NT2/D1 (cell line): ENCODE measurements around the gene TRIM46.
"Not testable (repeated sequence)": the region's sequence is repeated elsewhere in the genome, so short reads cannot be mapped to it uniquely, and the experiment has no call there.

Experiments used
- DNase-seq: peaks from one replicate; pipeline ENCODE4 v3.0.0-alpha.2; 2011; ENCODE audit warnings: low read depth, low spot score
- H3K27me3 ChIP-seq: 2 replicates; pipeline ENCODE4 v1.6.0; 2011; ENCODE audit warnings: mild to moderate bottlenecking; ENCODE audit not compliant: insufficient read length, insufficient read depth
- H3K36me3 ChIP-seq: 2 replicates; pipeline ENCODE4 v1.6.1; 2011; ENCODE audit warnings: mild to moderate bottlenecking, low read length, mixed read lengths; ENCODE audit not compliant: insufficient read depth, insufficient read length
- H3K4me1 ChIP-seq: 2 replicates; pipeline ENCODE4 v1.5.1; 2011; ENCODE audit not compliant: insufficient read depth, insufficient read length
- H3K4me3 ChIP-seq: 2 replicates; pipeline ENCODE4 v1.5.1; 2011; ENCODE audit warnings: low read depth; ENCODE audit not compliant: insufficient read length
- H3K9ac ChIP-seq: 2 replicates; pipeline ENCODE4 v1.6.0; 2011; ENCODE audit warnings: low read depth; ENCODE audit not compliant: insufficient read length
- H3K9me3 ChIP-seq: 2 replicates; pipeline ENCODE4 v1.5.1; 2011; ENCODE audit warnings: mild to moderate bottlenecking, low read length; ENCODE audit not compliant: insufficient read depth
- SUZ12 ChIP-seq: IDR thresholded peaks from 2 replicates; pipeline ENCODE4 v1.6.1; 2011; ENCODE audit not compliant: insufficient read length, insufficient read depth; ENCODE audit errors: extremely low read depth
- YY1 ChIP-seq: IDR thresholded peaks from 2 replicates; pipeline ENCODE4 v1.6.1; 2011; ENCODE audit not compliant: insufficient read length, insufficient read depth
- ZNF274 ChIP-seq: IDR thresholded peaks from 2 replicates; pipeline ENCODE4 v1.6.1; 2011; ENCODE audit warnings: mild to moderate bottlenecking, low read depth, low read length

Gene TRIM46

DNA sequence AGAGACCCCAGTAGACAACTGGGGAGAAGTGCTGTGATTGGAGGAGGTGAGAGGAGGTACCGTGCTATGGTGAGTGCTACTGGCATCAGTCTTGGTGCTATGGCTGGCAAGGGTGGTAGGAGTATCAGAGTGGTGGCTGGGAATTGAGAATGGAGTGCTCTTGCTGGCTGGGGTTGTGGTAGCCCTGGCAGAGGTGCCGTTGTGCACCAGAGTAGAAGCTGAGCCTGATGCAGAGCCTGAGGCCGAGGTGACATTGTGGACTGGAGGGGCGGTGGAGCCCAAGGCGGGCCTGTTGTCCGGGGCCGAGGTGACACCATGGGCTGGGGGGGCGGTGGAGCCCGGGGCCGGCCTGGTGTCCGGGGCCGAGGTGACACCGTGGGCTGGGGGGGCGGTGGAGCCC lies 14.6 kb downstream of the TRIM46 start:
- Histone ChIP-seq H3K4me1 (peaks cover 30% of the 10 kb centered on the region), H3K4me3 (no peak overlapping the region), H3K27me3 (no peaks in the 10 kb centered on the region), H3K9ac (no peak overlapping the region), H3K36me3 (peaks cover 15% of the 10 kb centered on the region), H3K9me3 (no peaks in the 10 kb centered on the region)
- TF ChIP-seq YY1: no peak
- no peak for TF ChIP-seq SUZ12
- TF ChIP-seq ZNF274: no peak
- DNase-seq: no peak

DNA sequence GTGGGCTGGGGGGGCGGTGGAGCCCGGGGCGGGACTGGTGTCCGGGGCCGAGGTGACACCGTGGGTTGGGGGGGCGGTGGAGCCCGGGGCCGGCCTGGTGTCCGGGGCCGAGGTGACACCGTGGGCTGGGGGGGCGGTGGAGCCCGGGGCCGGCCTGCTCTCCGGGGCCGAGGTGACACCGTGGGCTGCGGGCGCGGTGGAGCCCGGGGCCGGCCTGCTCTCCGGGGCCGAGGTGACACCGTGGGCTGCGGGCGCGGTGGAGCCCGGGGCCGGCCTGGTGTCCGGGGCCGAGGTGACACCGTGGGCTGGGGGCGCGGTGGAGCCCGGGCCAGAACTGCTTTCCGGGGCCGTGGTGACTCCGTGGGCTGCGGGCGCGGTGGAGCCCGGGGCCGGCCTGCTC lies 16.3 kb downstream of the TRIM46 start:
- not testable (repeated sequence) for H3K4me3 ChIP-seq, H3K9ac ChIP-seq, DNase-seq, H3K36me3 ChIP-seq, H3K9me3 ChIP-seq, H3K27me3 ChIP-seq
- H3K4me1 ChIP-seq: peaks cover 28% of the 10 kb centered on the region

GRCh38 chr1:155191904-155192303 lies 18.3 kb downstream of the TRIM46 start:
- H3K4me1 ChIP-seq: peaks cover 15% of the 10 kb centered on the region
- H3K4me3 ChIP-seq: no peak overlapping the region
- no peak for DNase-seq
- H3K27me3 ChIP-seq: no peaks in the 10 kb centered on the region
- peak overlapping the region; percentile 46 for H3K9ac ChIP-seq
- H3K9me3 ChIP-seq: no peaks in the 10 kb centered on the region
- H3K36me3 ChIP-seq: peaks cover 16% of the 10 kb centered on the region
- TF ChIP-seq ZNF274: no peak
- no peak for TF ChIP-seq SUZ12
- TF ChIP-seq YY1: no peak

- Histone ChIP-seq H3K4me1 (peaks cover 18% of the 10 kb centered on the region), H3K36me3 (peaks cover 23% of the 10 kb centered on the region), H3K9me3 (no peaks in the 10 kb centered on the region), H3K9ac (peak overlapping the region; percentile 98), H3K27me3 (no peaks in the 10 kb centered on the region), H3K4me3 (peak overlapping the region; percentile 91)
- DNase-seq: no peak
- TF ChIP-seq ZNF274 (no peak), SUZ12 (no peak), YY1 (no peak)
Observed at GRCh38 chr1:155192346-155193274, 19.0 kb downstream of the TRIM46 start.

- DNase-seq: no peak
- H3K36me3 ChIP-seq: peaks cover 32% of the 10 kb centered on the region
- no peaks in the 10 kb centered on the region for H3K9me3 ChIP-seq
- TF ChIP-seq SUZ12 (no peak), YY1 (no peak)
- peaks cover 26% of the 10 kb centered on the region for H3K4me1 ChIP-seq
- H3K27me3 ChIP-seq: no peaks in the 10 kb centered on the region
- peak overlapping the region; percentile 91 for H3K4me3 ChIP-seq
- peak overlapping the region; percentile 98 for H3K9ac ChIP-seq
Observed at GRCh38 chr1:155193275-155193990, 19.8 kb downstream of the TRIM46 start.

DNA sequence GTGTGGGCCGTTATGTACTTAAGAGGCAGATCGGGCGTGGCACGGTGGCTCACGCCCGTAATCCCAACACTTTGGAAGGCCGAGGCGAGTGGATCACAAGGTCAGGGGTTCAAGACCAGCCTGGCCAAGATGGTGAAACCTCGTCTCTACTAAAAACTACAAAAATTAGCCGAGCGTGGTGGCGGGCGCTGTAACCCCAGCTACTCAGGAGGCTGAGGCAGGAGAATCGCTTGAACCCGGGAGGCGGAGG lies 20.3 kb downstream of the TRIM46 start:
- Histone ChIP-seq H3K4me1 (peaks cover 26% of the 10 kb centered on the region), H3K9ac (peak overlapping the region; percentile 98), H3K36me3 (peaks cover 37% of the 10 kb centered on the region), H3K4me3 (peak overlapping the region; percentile 91)
- H3K27me3 ChIP-seq, DNase-seq, H3K9me3 ChIP-seq: not testable (repeated sequence)

DNA sequence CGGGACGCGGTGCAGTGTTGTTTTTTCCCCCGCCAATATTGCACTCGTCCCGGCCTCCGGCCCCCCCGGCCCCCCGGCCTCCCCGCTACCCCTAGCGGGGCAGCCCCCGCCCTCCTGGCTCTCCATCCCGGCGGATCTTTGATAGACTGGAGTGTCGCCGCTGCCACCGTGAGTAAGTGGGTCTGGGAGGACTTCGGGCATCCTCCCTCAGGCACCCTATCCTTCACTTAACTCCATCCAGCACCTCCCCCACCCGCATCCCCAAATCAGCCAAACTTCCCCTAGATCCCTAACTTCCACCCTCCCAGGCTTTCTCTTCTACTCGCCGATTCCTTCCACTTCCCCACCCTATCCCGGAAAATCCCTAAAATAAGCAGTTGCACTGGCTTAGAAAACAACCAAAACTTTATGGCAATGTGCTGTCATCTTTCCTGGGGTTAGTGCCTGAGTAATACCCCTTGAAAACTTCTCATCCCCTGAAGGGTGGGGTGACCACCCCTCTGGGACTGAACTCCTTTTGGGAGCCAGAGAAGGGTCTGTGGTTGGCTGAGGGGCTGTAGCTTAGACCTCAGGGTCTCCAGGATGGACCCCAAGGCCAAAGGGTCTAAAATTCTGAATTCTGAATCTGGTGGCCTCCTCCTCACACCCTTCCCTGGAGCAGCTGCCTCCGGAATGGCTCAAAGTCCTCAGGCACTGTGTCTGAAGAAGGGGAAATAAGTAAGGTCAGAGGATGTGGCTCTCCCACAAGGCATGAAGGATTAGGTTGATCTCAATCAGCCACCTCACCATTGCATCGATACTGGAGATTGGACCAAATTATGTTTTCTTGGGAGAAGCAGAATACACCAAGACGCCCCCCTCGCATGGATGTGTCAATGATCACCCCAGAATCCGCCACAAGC lies 21.8 kb downstream of the TRIM46 start:
- Histone ChIP-seq H3K9me3 (no peaks in the 10 kb centered on the region), H3K4me3 (peak overlapping the region; percentile 91), H3K4me1 (peaks cover 26% of the 10 kb centered on the region), H3K27me3 (no peaks in the 10 kb centered on the region), H3K36me3 (peaks cover 49% of the 10 kb centered on the region), H3K9ac (peak overlapping the region; percentile 96)
- no peak for DNase-seq
- no peak for TF ChIP-seq ZNF274
- no peak for TF ChIP-seq SUZ12
- no peak for TF ChIP-seq YY1
